OCI-LY7 (cell line): ENCODE results near the gene MNAT1. TPM values are rescaled to one million over a fixed set of nuclear protein-coding genes. Genes with fewer than 3 reads are reported as not detected.

Experiments used
- BruUV-seq: library from RNA; stranded (reverse); fragments of 400-500 nt; replicated peaks from 2 replicates; lab custom pipeline; 2021; lab: Mats Ljungman, UMichigan
- CTCF ChIA-PET: fragments of 300-600 bp; sonication (Branson Sonifier 250); formaldehyde crosslinking; loops from one replicate; lab custom pipeline; 2022; ENCODE audit warnings: antibody characterized with exemption; ENCODE audit not compliant: unreplicated experiment; lab: Charles Lee
- POLR2A ChIA-PET: fragments of 300-600 bp; sonication (Branson Sonifier 250); formaldehyde crosslinking; loops from one replicate; lab custom pipeline; 2022; ENCODE audit warnings: antibody characterized with exemption; lab: Charles Lee
- DNase-seq: peaks from one replicate; pipeline ENCODE4 v3.0.0-alpha.2; 2015; ENCODE audit warnings: low spot score
- H2AFZ ChIP-seq: fragments of 200-600 bp; sonication (generic), shearing (Covaris generic); 2 replicates; pipeline ENCODE4 v1.6.1; 2014; ENCODE audit warnings: mild to moderate bottlenecking, antibody characterized with exemption, low read length, moderate library complexity
- H3K27ac ChIP-seq: fragments of 200-600 bp; sonication (generic); 2 replicates; pipeline ENCODE4 v1.5.1; 2014; ENCODE audit warnings: mixed run types, low read depth, mild to moderate bottlenecking, moderate library complexity, low read length, inconsistent platforms; ENCODE audit not compliant: poor library complexity, severe bottlenecking
- H3K36me3 ChIP-seq: fragments of 200-600 bp; sonication (generic); 2 replicates; pipeline ENCODE4 v1.6.1; 2014; ENCODE audit warnings: mild to moderate bottlenecking, antibody characterized with exemption, low read length, moderate library complexity, mixed read lengths; ENCODE audit not compliant: insufficient read depth
- H3K4me1 ChIP-seq: fragments of 200-600 bp; sonication (generic); 2 replicates; pipeline ENCODE4 v1.5.1; 2014; ENCODE audit warnings: mild to moderate bottlenecking, low read length; ENCODE audit not compliant: insufficient read depth, poor library complexity, severe bottlenecking
- H3K4me2 ChIP-seq: fragments of 200-600 bp; sonication (generic); 2 replicates; pipeline ENCODE4 v1.6.1; 2014; ENCODE audit warnings: mild to moderate bottlenecking, low read length
- H3K4me3 ChIP-seq: fragments of 200-600 bp; sonication (generic); 2 replicates; pipeline ENCODE4 v1.5.1; 2014; ENCODE audit warnings: mild to moderate bottlenecking, low read depth, low read length; ENCODE audit not compliant: poor library complexity, severe bottlenecking
- H3K79me2 ChIP-seq: fragments of 200-600 bp; sonication (generic); 2 replicates; pipeline ENCODE4 v1.6.1; 2016; ENCODE audit warnings: low read depth, mild to moderate bottlenecking, low read length, moderate library complexity, mixed read lengths; ENCODE audit not compliant: insufficient read depth
- H3K9me2 ChIP-seq: fragments of 200-600 bp; sonication (generic); 2 replicates; pipeline ENCODE4 v1.6.1; 2016; ENCODE audit warnings: mild to moderate bottlenecking, low read length, mixed read lengths; ENCODE audit not compliant: insufficient read depth
- H3K9me3 ChIP-seq: fragments of 200-600 bp; sonication (generic); 2 replicates; pipeline ENCODE4 v1.6.1; 2014; ENCODE audit warnings: mild to moderate bottlenecking, mixed run types, low read length, mixed read lengths
- H4K20me1 ChIP-seq: fragments of 200-600 bp; sonication (generic); 2 replicates; pipeline ENCODE4 v1.6.1; 2014; ENCODE audit warnings: mild to moderate bottlenecking, antibody characterized with exemption, low read length, moderate library complexity, mixed read lengths; ENCODE audit not compliant: insufficient read depth
- CTCF ChIP-seq: fragments of 200-600 bp; sonication (generic); conservative IDR thresholded peaks from 2 replicates; pipeline ENCODE4 v1.5.1; 2014; ENCODE audit warnings: mild to moderate bottlenecking, antibody characterized with exemption, low read length, moderate library complexity, mixed read lengths
- EZH2phosphoT487 ChIP-seq: fragments of 200-600 bp; sonication (generic); IDR thresholded peaks from 2 replicates; pipeline ENCODE4 v1.6.1; 2018; ENCODE audit warnings: low read depth, borderline replicate concordance, mild to moderate bottlenecking, mixed run types, antibody characterized with exemption, low read length, moderate library complexity, mixed read lengths
- intact Hi-C: fragments of 100-400 bp; cut with micrococcal nuclease; formaldehyde crosslinking; loops from one replicate; pipeline ENCODE4 v1.10.0; 2022; ENCODE audit not compliant: unreplicated experiment
- total RNA-seq, 2 experiments: library from RNA; depleted of rRNA in 1 of 2; stranded (reverse); fragments of >200 nt in 1 of 2; shearing (Covaris generic) in 1 of 2; gene quantifications; 2 replicates each; pipeline ENCODE4 v1.2.3, GENCODE V29; 2014 to 2022

The MNAT1 gene
- total RNA-seq, 2 experiments from 2014 or later: 58.5 to 60.9 TPM

DNA sequence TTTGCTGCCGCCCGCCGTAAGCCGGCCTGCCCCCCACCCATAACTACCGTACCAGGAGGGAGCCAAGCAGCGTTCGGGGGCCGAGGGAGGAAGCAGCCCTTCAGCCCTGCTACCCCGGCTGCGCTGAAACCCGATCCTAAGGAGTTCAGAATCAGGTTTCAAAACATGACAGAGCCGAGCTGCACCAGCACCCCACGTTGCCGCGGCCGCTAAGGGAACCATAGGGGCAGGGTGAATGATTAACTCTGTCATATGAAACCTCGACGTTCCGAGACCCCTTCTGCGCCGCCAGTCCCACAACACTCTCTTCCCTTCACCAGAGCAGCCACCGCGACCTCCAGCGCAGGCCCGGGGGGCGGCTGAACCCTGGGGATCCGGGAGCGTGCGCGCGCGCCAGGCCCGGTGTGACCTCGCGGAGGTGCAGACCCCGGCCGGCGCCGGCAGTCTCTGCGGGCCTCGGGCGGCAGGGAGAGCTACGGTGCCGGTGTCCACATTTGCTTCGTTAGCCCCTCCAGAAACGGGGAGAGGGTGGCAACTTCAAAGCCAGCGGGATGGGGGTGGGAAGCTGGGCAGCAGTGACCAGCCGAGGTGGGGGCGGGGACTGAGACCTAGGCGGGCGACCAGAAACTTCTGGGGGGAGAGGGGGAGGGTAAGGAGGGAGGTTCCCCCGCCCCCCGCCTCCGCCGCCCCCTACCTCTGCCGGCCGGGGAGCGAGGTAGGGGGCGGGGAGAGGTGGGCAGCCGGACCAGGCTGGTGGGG, 12.0 kb upstream of the MNAT1 start:
- Histone ChIP-seq H2AFZ (peak overlapping the region; percentile 86), H3K9me2 (no peaks in the 10 kb centered on the region), H3K79me2 (no peaks in the 10 kb centered on the region), H3K4me2 (peak overlapping the region; percentile 79), H3K27ac (no peak overlapping the region), H3K9me3 (no peaks in the 10 kb centered on the region), H4K20me1 (no peaks in the 10 kb centered on the region), H3K4me1 (peaks cover 15% of the 10 kb centered on the region), H3K36me3 (no peaks in the 10 kb centered on the region), H3K4me3 (peak overlapping the region; percentile 83)
- peak; percentile 58 for DNase-seq
- BruUV-seq: no TSS peak
- ChIA-PET CTCF (interaction anchor here (0.5 to 0.9 kb wide), 3 partner anchors 10 to 358 kb away, joined by 3 to 4 read pairs (median 3); no protein-coding TSS in a partner anchor), POLR2A (interaction anchor here (1.3 to 1.7 kb wide), 2 partner anchors 12 to 14 kb away, joined by 4 read pairs; partner anchors contain the start of gene MNAT1)
- TF ChIP-seq EZH2phosphoT487: no peak
- no peak for TF ChIP-seq CTCF
- intact Hi-C loops: no loop called here

DNA sequence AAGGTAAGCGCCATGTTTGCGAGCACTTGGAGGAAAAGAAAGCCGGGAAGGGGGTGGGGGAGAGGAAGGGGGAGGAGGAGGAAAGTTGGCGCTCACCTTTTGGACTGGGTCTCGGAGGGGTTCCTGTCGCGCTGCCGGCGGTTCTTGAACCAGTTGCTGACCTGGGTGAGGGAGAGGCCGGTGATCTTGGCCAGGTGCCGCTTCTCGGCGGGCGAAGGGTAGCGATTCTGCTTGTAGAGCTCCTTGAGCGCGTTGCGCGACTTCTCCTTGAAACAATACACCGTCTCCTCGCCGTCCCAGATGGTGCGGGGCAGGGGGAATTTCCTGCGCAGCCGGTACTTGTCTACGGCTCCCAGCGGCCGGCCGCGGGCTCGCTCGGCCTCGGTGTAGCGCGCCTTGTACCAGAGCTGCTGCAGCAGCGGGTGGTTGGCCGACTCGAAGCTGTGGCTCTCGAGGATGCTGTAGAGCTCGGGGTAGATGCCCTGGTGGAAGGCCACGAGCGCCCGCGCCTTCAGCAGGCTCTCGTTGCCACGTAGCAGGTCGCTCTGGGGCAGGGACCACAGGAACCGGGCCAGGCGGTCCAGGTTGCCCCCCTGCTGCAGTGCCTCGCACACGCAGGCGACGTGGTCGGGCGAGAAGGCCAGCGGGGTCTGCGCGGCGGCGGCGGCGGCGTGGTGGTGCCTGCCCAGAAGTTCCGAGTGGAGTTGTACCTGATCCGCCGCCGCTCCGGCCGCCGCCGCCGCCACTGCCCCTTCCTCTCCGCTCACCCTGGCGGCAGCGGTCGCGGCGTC, 11.2 kb upstream of the MNAT1 start:
- BruUV-seq: no TSS peak
- H3K79me2 ChIP-seq: no peaks in the 10 kb centered on the region
- CTCF ChIA-PET: interaction anchor here (0.5 to 0.9 kb wide), 3 partner anchors 9 to 357 kb away, joined by 3 to 4 read pairs (median 3); no protein-coding TSS in a partner anchor

More for the DNA sequence above, 11.2 kb upstream of the MNAT1 start:
- H3K4me2 ChIP-seq: peak overlapping the region; percentile 79
- peak overlapping the region; percentile 86 for H2AFZ ChIP-seq
- peak overlapping the region; percentile 83 for H3K4me3 ChIP-seq
- intact Hi-C loops: no loop called here
- H3K9me3 ChIP-seq: no peaks in the 10 kb centered on the region
- no peaks in the 10 kb centered on the region for H3K36me3 ChIP-seq
- H3K27ac ChIP-seq: no peak overlapping the region
- no peak for TF ChIP-seq CTCF
- no peak for TF ChIP-seq EZH2phosphoT487
- peak; percentile 57 for DNase-seq
- no peaks in the 10 kb centered on the region for H3K9me2 ChIP-seq
- H3K4me1 ChIP-seq: peaks cover 15% of the 10 kb centered on the region
- POLR2A ChIA-PET: interaction anchor here (0.6 to 1.7 kb wide), 3 partner anchors 11 to 18 kb away, joined by 3 to 4 read pairs (median 4); partner anchors contain the start of gene MNAT1
- H4K20me1 ChIP-seq: no peaks in the 10 kb centered on the region
